SK-N-SH (cell line): Measurements from ENCODE around the gene LRSAM1.

Experiments
- CTCF ChIP-seq: fragments of 200-600 bp; sonication (generic); IDR thresholded peaks from 2 replicates; pipeline ENCODE4 v1.6.1; 2017; ENCODE audit warnings: antibody characterized with exemption, mild to moderate bottlenecking, moderate library complexity
- ELF1 ChIP-seq: IDR thresholded peaks from 2 replicates; pipeline ENCODE4 v1.4.0; 2012
- EZH2phosphoT487 ChIP-seq: fragments of 200-600 bp; sonication (generic); IDR thresholded peaks from 2 replicates; pipeline ENCODE4 v1.6.1; 2017; ENCODE audit warnings: low read depth, mixed run types, mild to moderate bottlenecking, antibody characterized with exemption, moderate library complexity, borderline replicate concordance
- GATA2 ChIP-seq: sonication (generic); formaldehyde crosslinking; IDR thresholded peaks from 2 replicates; pipeline ENCODE4 v1.5.0; 2020; ENCODE audit warnings: mild to moderate bottlenecking, missing genetic modification reagents
- JUND ChIP-seq: IDR thresholded peaks from 2 replicates; pipeline ENCODE4 v1.4.0; 2012
- MAX ChIP-seq: IDR thresholded peaks from 2 replicates; pipeline ENCODE4 v1.4.0; 2012; ENCODE audit warnings: low read depth
- MXI1 ChIP-seq: IDR thresholded peaks from 2 replicates; pipeline ENCODE4 v1.6.1; 2012; ENCODE audit warnings: mild to moderate bottlenecking, low read depth, low read length, improper control_type of control experiment
- NFIC ChIP-seq: IDR thresholded peaks from 2 replicates; pipeline ENCODE4 v1.4.0; 2012; ENCODE audit warnings: borderline replicate concordance
- POLR2AphosphoS5 ChIP-seq: IDR thresholded peaks from 2 replicates; pipeline ENCODE4 v1.6.1; 2012; ENCODE audit warnings: low read depth, low read length
- REST ChIP-seq: IDR thresholded peaks from 2 replicates; pipeline ENCODE4 v1.6.1; 2012; ENCODE audit warnings: mild to moderate bottlenecking, low read depth, low read length, moderate library complexity
- TAF1 ChIP-seq: IDR thresholded peaks from 2 replicates; pipeline ENCODE4 v1.6.1; 2012; ENCODE audit warnings: low read depth, mild to moderate bottlenecking, low read length, moderate library complexity, borderline replicate concordance
- TCF12 ChIP-seq: IDR thresholded peaks from 2 replicates; pipeline ENCODE4 v1.4.0; 2012
- ZBTB33 ChIP-seq: IDR thresholded peaks from 2 replicates; pipeline ENCODE4 v1.4.0; 2012; ENCODE audit warnings: low read depth, borderline replicate concordance

- no peak for TF ChIP-seq NFIC
- TF ChIP-seq CTCF: no peak
- no peak for TF ChIP-seq MXI1
- no peak for TF ChIP-seq POLR2AphosphoS5
- TF ChIP-seq EZH2phosphoT487: no peak
- TF ChIP-seq REST: no peak
- no peak for TF ChIP-seq GATA2 (CRISPR knock-in tag)
- no peak for TF ChIP-seq MAX
- TF ChIP-seq JUND: no peak
- TF ChIP-seq TAF1: no peak
- no peak for TF ChIP-seq TCF12
- TF ChIP-seq ELF1: no peak
- no peak for TF ChIP-seq ZBTB33
Observed at GRCh38 chr9:127530206-127530941, 79.1 kb downstream of the LRSAM1 start.
